CD14-positive monocyte (primary cell): ENCODE measurements around the gene SYNE3. TPM values are rescaled to one million over a fixed set of nuclear protein-coding genes. Genes with fewer than 3 reads are reported as not detected.

ENCODE experiments used
- DNase-seq, 3 donors: peaks; one replicate each; pipeline ENCODE4 v3.0.0-alpha.2; 2011 to 2022
- H2AFZ ChIP-seq: 2 replicates; pipeline ENCODE4 v1.6.0; 2012; ENCODE audit warnings: mild to moderate bottlenecking, low read depth, low read length, inconsistent platforms; ENCODE audit not compliant: insufficient read depth, poor library complexity, severe bottlenecking
- H3K27ac ChIP-seq, 2 donors: 1 replicate in 1 of 2; 2 replicates in 1 of 2; pipeline ENCODE4 v1.5.1; 2012 to 2013; ENCODE audit warnings: low read length in 2 of 2, control low read depth in 1 of 2, inconsistent platforms in 1 of 2, low read depth in 1 of 2, mild to moderate bottlenecking in 1 of 2
- H3K27me3 ChIP-seq, 2 donors: one replicate each; pipeline versions ENCODE4 v1.6.0 to v1.6.1; 2011 to 2013; ENCODE audit warnings: low read length in 2 of 2; ENCODE audit not compliant: control insufficient read depth in 2 of 2, insufficient read depth in 2 of 2
- H3K36me3 ChIP-seq, 2 donors: replicated peaks in 1 of 2; 1 replicate in 1 of 2; 2 replicates in 1 of 2; pipeline versions ENCODE4 v1.5.1 to v1.6.1; 2012 to 2013; ENCODE audit warnings: low read length in 2 of 2, control low read depth in 1 of 2, inconsistent platforms in 1 of 2, mild to moderate bottlenecking in 1 of 2; ENCODE audit not compliant: insufficient read depth in 2 of 2, control insufficient read depth in 1 of 2
- H3K4me1 ChIP-seq, 2 donors: 1 replicate in 1 of 2; 2 replicates in 1 of 2; pipeline versions ENCODE4 v1.5.1 to v1.6.1; 2012 to 2013; ENCODE audit warnings: low read length in 2 of 2, control low read depth in 1 of 2, inconsistent platforms in 1 of 2, mild to moderate bottlenecking in 1 of 2, moderate library complexity in 1 of 2; ENCODE audit not compliant: insufficient read depth in 2 of 2, control insufficient read depth in 1 of 2
- H3K4me2 ChIP-seq: replicated peaks from 2 replicates; pipeline ENCODE3; 2012; ENCODE audit warnings: low read length, moderate library complexity, mild to moderate bottlenecking; ENCODE audit not compliant: poor library complexity, severe bottlenecking; ENCODE audit errors: extremely low read depth
- H3K4me3 ChIP-seq, 3 experiments: fragments of 200-600 bp in 1 of 3; sonication (generic) in 1 of 3; replicated peaks in 1 of 3; 1 replicate in 2 of 3; 2 replicates in 1 of 3; pipeline ENCODE4 v1.5.1; 2011 to 2013; ENCODE audit warnings: low read length in 3 of 3, mild to moderate bottlenecking in 3 of 3, control low read depth in 2 of 3, low read depth in 2 of 3, inconsistent platforms in 1 of 3, moderate library complexity in 1 of 3
- H3K79me2 ChIP-seq: 2 replicates; pipeline ENCODE4 v1.6.0; 2012; ENCODE audit warnings: mild to moderate bottlenecking, control low read depth, inconsistent platforms, low read length, moderate library complexity; ENCODE audit not compliant: insufficient read depth
- H3K9ac ChIP-seq: 2 replicates; pipeline ENCODE4 v1.6.0; 2017; ENCODE audit warnings: low read length, mild to moderate bottlenecking; ENCODE audit not compliant: insufficient read depth, poor library complexity, severe bottlenecking
- H3K9me3 ChIP-seq, 2 donors: replicated peaks in 1 of 2; 1 replicate in 1 of 2; 2 replicates in 1 of 2; pipeline versions ENCODE4 v1.5.1 to v1.6.1; 2012 to 2013; ENCODE audit warnings: low read length in 2 of 2, control low read depth in 1 of 2; ENCODE audit not compliant: control insufficient read depth in 1 of 2, insufficient read depth in 1 of 2
- H4K20me1 ChIP-seq: 2 replicates; pipeline ENCODE4 v1.6.0; 2012; ENCODE audit warnings: mild to moderate bottlenecking, low read length, control low read depth, moderate library complexity; ENCODE audit not compliant: insufficient read depth
- H3K27ac Mint-ChIP-seq, 7 donors: one replicate each; pipeline ENCODE4 v1.8.0; 2020; ENCODE audit warnings: mild to moderate bottlenecking in 7 of 7, mixed read lengths in 7 of 7, moderate library complexity in 6 of 7, inconsistent platforms in 2 of 7
- H3K27me3 Mint-ChIP-seq, 3 donors: one replicate each; pipeline ENCODE4 v1.8.0; 2021 to 2022; ENCODE audit warnings: low read depth in 3 of 3, mild to moderate bottlenecking in 3 of 3, mixed read lengths in 3 of 3, moderate library complexity in 3 of 3, inconsistent platforms in 1 of 3
- H3K36me3 Mint-ChIP-seq, 2 donors: one replicate each; pipeline ENCODE4 v1.8.0; 2020; ENCODE audit warnings: mixed read lengths in 2 of 2, inconsistent platforms in 1 of 2, mild to moderate bottlenecking in 1 of 2
- H3K4me1 Mint-ChIP-seq: one replicate; pipeline ENCODE4 v1.8.0; 2020; ENCODE audit warnings: mild to moderate bottlenecking, mixed read lengths
- H3K4me3 Mint-ChIP-seq, 2 donors: one replicate each; pipeline ENCODE4 v1.8.0; 2020; ENCODE audit warnings: mild to moderate bottlenecking in 2 of 2, mixed read lengths in 2 of 2, moderate library complexity in 1 of 2
- H3K9me3 Mint-ChIP-seq, 7 donors: one replicate each; pipeline ENCODE4 v1.8.0; 2020 to 2022; ENCODE audit warnings: mixed read lengths in 7 of 7, mild to moderate bottlenecking in 6 of 7, moderate library complexity in 6 of 7, inconsistent platforms in 2 of 7
- CTCF ChIP-seq: fragments of 200-600 bp; IDR thresholded peaks from one replicate; pipeline ENCODE4 v1.8.0; 2022; ENCODE audit warnings: antibody characterized with exemption, mild to moderate bottlenecking
- WGBS: methylation state at CpG from one replicate; pipeline ENCODE4 v1.1.5; 2013; ENCODE audit warnings: missing lambda C conversion rate; ENCODE audit not compliant: insufficient coverage; 5-methylcytosine and 5-hydroxymethylcytosine counted together
- intact Hi-C, 2 donors: fragments of 100-400 bp; cut with micrococcal nuclease; formaldehyde crosslinking; loops; one replicate each; pipeline versions ENCODE4 v1.15.0 to v1.15.1; 2023
- polyA plus RNA-seq, 3 donors: library from polyadenylated mRNA; depleted of rRNA in 1 of 3; unstranded in 2 of 3; stranded (reverse) in 1 of 3; fragments of 300-500 nt in 2 of 3; fragments of >200 nt in 1 of 3; fragmentation: Illumina TruSeq in 2 of 3; gene quantifications; 1 replicate in 2 of 3; 2 replicates in 1 of 3; pipeline ENCODE4 v1.2.3, GENCODE V29; 2012 to 2021

Gene SYNE3
- polyA plus RNA-seq, 3 donors, result 2.6 to 26.1 (median 3.5) TPM

- Histone ChIP-seq H2AFZ (no peak overlapping the region), H3K27me3 (no peaks in the 10 kb centered on the region), H3K27ac (no peak overlapping the region), H3K4me2 (no peak overlapping the region), H3K36me3 (peaks cover 4 to 30% of the 10 kb centered on the region in 2 donors), H4K20me1 (peaks cover 4% of the 10 kb centered on the region), H3K9me3 (no peaks in the 10 kb centered on the region), H3K79me2 (peaks cover 48% of the 10 kb centered on the region), H3K4me1 (no peaks in the 10 kb centered on the region), H3K4me3 (no peak overlapping the region), H3K9ac (no peak overlapping the region)
- intact Hi-C loops, result no loop called here
- no peak for TF ChIP-seq CTCF
- 91% methylated on average over 4 of the region's 8 CpGs for WGBS
- H3K9me3 Mint-ChIP-seq, result peaks cover 0 to 2% (median 0%) of the 10 kb centered on the region in 7 donors
- peak overlapping the region in 2 of 7 donors; percentile 28 to 64 for H3K27ac Mint-ChIP-seq
- H3K4me3 Mint-ChIP-seq, result no peak overlapping the region
- H3K27me3 Mint-ChIP-seq, result peaks cover 0 to 2% (median 0%) of the 10 kb centered on the region in 3 donors
- peaks cover 4% of the 10 kb centered on the region for H3K4me1 Mint-ChIP-seq
- peaks cover 24 to 27% of the 10 kb centered on the region in 2 donors for H3K36me3 Mint-ChIP-seq
- DNase-seq, result no peak
Measured at GRCh38 chr14:95544588-95544987, 28.1 kb upstream of the SYNE3 start.

- Histone ChIP-seq H2AFZ (no peak overlapping the region), H3K9me3 (no peaks in the 10 kb centered on the region), H3K4me1 (no peaks in the 10 kb centered on the region), H4K20me1 (peaks cover 12% of the 10 kb centered on the region), H3K79me2 (peaks cover 64% of the 10 kb centered on the region), H3K36me3 (peaks cover 4 to 30% of the 10 kb centered on the region in 2 donors), H3K9ac (no peak overlapping the region), H3K27ac (no peak overlapping the region), H3K4me2 (no peak overlapping the region), H3K27me3 (no peaks in the 10 kb centered on the region), H3K4me3 (no peak overlapping the region)
- intact Hi-C loops, result no loop called here
- DNase-seq, result no peak
- H3K4me3 Mint-ChIP-seq, result no peak overlapping the region
- no peaks in the 10 kb centered on the region for H3K9me3 Mint-ChIP-seq
- WGBS, result 90% methylated on average over 2 of the region's 5 CpGs
- TF ChIP-seq CTCF, result no peak
- peak overlapping the region in 1 of 7 donors; percentile 11 for H3K27ac Mint-ChIP-seq
- peaks cover 4% of the 10 kb centered on the region for H3K4me1 Mint-ChIP-seq
- peaks cover 0 to 2% (median 0%) of the 10 kb centered on the region in 3 donors for H3K27me3 Mint-ChIP-seq
- peaks cover 21 to 22% of the 10 kb centered on the region in 2 donors for H3K36me3 Mint-ChIP-seq
Measured at GRCh38 chr14:95543021-95543420, 26.6 kb upstream of the SYNE3 start.
